ENCODE measurements around the gene VTI1A.

- TF ChIP-seq, protein P1, sequence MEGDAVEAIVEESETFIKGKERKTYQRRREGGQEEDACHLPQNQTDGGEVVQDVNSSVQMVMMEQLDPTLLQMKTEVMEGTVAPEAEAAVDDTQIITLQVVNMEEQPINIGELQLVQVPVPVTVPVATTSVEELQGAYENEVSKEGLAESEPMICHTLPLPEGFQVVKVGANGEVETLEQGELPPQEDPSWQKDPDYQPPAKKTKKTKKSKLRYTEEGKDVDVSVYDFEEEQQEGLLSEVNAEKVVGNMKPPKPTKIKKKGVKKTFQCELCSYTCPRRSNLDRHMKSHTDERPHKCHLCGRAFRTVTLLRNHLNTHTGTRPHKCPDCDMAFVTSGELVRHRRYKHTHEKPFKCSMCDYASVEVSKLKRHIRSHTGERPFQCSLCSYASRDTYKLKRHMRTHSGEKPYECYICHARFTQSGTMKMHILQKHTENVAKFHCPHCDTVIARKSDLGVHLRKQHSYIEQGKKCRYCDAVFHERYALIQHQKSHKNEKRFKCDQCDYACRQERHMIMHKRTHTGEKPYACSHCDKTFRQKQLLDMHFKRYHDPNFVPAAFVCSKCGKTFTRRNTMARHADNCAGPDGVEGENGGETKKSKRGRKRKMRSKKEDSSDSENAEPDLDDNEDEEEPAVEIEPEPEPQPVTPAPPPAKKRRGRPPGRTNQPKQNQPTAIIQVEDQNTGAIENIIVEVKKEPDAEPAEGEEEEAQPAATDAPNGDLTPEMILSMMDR (conservative IDR thresholded peaks at IDR 0.05; ENCODE audit: low read depth, low read length) = no peak
- TF ChIP-seq MAZ (IDR thresholded peaks at IDR 0.05; ENCODE audit: borderline replicate concordance, low read depth, low read length) (no peak), RAD21 (IDR thresholded peaks at IDR 0.05; ENCODE audit: low read length) (no peak), CEBPB (IDR thresholded peaks at IDR 0.05; ENCODE audit: low read depth, low read length) (no peak), RFX5 (IDR thresholded peaks at IDR 0.05; ENCODE audit: low read depth, low read length) (no peak), POLR2A (IDR thresholded peaks at IDR 0.05; ENCODE audit: low read depth, low read length) (no peak), FOS (IDR thresholded peaks at IDR 0.05; ENCODE audit: low read depth, low read length) (no peak), CHD1 (IDR thresholded peaks at IDR 0.05; ENCODE audit: low read depth, low read length) (no peak)
- TF ChIP-seq, protein P2, sequence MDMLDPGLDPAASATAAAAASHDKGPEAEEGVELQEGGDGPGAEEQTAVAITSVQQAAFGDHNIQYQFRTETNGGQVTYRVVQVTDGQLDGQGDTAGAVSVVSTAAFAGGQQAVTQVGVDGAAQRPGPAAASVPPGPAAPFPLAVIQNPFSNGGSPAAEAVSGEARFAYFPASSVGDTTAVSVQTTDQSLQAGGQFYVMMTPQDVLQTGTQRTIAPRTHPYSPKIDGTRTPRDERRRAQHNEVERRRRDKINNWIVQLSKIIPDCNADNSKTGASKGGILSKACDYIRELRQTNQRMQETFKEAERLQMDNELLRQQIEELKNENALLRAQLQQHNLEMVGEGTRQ (IDR thresholded peaks at IDR 0.05; ENCODE audit: low read depth, low read length) = no peak
- TF ChIP-seq, protein P3, sequence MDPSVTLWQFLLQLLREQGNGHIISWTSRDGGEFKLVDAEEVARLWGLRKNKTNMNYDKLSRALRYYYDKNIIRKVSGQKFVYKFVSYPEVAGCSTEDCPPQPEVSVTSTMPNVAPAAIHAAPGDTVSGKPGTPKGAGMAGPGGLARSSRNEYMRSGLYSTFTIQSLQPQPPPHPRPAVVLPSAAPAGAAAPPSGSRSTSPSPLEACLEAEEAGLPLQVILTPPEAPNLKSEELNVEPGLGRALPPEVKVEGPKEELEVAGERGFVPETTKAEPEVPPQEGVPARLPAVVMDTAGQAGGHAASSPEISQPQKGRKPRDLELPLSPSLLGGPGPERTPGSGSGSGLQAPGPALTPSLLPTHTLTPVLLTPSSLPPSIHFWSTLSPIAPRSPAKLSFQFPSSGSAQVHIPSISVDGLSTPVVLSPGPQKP (IDR thresholded peaks at IDR 0.05; ENCODE audit: borderline replicate concordance, low read depth, low read length) = no peak
Measured at GRCh38 chr10:112821663-112822062, 374.6 kb downstream of the VTI1A start.

Measured in IMR-90 (cell line).